ENCODE data around the gene E2F1. TPM values are rescaled to one million over a fixed set of nuclear protein-coding genes. Genes with fewer than 3 reads are reported as not detected.

The E2F1 gene
- total and polyA plus RNA-seq, 8 donors, result 2.3 to 24.9 (median 4.6) TPM

DNA sequence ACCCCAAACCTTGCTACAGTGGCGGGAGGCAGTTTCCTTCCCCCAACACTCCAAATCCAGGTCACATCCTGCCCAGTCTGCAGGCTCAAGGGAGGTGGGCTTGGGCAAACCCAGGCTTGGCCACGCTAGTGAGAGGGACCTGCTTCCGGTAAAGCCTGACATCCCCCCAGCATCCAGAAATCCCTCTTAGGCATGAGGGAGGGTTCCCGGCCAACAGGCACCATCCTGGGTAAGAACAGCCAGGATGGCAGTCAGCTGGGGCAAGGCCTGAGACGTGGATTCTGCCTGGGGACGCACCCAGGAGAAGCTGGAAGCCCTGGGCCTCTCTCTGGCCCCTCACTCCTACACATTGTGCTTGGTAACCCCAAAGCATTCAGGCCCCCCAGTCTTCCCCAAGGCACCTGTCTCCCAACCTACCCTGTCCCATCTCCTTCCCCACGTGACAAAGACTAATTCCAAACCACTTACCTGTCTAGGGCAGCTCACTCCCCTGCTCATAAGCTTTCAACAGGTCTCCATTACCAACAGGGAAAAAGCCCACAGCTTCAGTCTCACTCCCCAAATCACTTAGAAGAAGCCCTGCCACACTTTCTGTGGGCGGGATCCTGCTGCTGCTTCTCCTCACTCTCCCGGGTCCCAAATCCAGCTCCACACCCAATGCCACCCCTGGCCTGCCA, 22.0 kb downstream of the E2F1 start:
- Histone ChIP-seq H3K27ac (peak overlapping the region; percentile 87 to 96 (median 93)), H3K4me3 (peak overlapping the region; percentile 68 to 90 (median 77)), H3K9me3 (no peaks in the 10 kb centered on the region), H3K4me1 (peaks cover 27 to 64% (median 57%) of the 10 kb centered on the region in 4 donors), H3K36me3 (peaks cover 14 to 25% (median 21%) of the 10 kb centered on the region in 4 donors), H3K27me3 (no peaks in the 10 kb centered on the region)
- intact Hi-C loops (cut with DNase I; ENCODE audit: low total_unique reads), result no loop called here
- TF ChIP-seq POLR2AphosphoS5 (IDR thresholded peaks at IDR 0.05), result no peak
- no peak for TF ChIP-seq EP300 (IDR thresholded peaks at IDR 0.05)
- TF ChIP-seq, protein P1, sequence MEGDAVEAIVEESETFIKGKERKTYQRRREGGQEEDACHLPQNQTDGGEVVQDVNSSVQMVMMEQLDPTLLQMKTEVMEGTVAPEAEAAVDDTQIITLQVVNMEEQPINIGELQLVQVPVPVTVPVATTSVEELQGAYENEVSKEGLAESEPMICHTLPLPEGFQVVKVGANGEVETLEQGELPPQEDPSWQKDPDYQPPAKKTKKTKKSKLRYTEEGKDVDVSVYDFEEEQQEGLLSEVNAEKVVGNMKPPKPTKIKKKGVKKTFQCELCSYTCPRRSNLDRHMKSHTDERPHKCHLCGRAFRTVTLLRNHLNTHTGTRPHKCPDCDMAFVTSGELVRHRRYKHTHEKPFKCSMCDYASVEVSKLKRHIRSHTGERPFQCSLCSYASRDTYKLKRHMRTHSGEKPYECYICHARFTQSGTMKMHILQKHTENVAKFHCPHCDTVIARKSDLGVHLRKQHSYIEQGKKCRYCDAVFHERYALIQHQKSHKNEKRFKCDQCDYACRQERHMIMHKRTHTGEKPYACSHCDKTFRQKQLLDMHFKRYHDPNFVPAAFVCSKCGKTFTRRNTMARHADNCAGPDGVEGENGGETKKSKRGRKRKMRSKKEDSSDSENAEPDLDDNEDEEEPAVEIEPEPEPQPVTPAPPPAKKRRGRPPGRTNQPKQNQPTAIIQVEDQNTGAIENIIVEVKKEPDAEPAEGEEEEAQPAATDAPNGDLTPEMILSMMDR (IDR thresholded peaks at IDR 0.05), result no peak
- no peak for TF ChIP-seq POLR2A (IDR thresholded peaks at IDR 0.05)
- WGBS, 5 donors, result 40 to 53% (median 42%) methylated on average over 4 to 9 of the region's 9 CpGs
- no peak for DNase-seq

DNA sequence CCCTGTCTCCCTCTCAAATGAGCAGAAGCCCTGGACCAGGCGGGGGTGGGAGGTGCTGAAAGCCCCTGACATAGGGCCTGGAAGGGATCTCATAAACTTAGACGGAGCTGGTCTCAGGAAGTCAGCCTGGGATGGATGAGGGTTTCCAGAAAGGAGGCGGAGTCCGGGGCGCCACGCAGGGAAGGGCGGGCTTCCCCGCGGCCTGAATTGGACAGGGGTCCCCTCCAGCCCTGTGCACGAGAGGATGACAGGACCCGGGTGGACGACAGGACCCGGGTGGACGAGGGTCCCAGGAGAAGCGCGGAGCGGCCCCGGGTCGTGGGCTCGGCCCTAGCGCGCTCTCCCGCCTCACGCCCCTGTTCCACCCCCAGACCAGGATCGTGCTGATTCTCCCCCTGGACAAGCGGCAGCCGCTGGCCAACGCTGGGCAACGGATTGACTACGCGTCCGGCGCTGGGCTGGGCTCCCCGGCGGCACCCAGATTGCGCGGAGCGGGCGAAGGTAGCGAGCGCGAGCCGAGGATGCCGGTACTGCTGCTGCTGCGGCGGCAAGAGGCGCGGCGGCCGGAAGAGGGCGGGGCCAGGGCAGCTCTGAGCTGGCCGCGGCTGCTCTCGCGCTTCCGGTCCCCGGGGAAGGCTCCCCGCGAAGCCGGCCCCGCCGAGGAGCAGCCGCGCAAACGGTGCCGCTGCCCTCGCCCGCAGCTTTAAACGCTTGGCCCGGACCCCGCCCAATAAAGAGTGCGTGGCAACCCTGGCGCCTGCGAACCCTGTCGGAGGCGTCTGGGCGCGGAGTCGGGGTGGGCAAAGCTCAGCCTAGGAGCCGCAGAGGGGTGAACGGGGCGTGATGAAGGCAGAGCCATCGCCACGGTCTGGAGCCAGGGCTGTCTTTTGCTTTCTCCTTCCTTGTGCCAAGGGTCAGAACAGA, 22.8 kb downstream of the E2F1 start:
- TF ChIP-seq POLR2AphosphoS5 (IDR thresholded peaks at IDR 0.05) (peak in 2 of 3 donors; percentile 25 to 88), POLR2A (IDR thresholded peaks at IDR 0.05) (peak in 1 of 4 donors; percentile 14), EP300 (IDR thresholded peaks at IDR 0.05) (no peak)
- TF ChIP-seq, protein P1 (IDR thresholded peaks at IDR 0.05), result no peak
- intact Hi-C loops (cut with DNase I; ENCODE audit: low total_unique reads), result no loop called here
- peak; percentile 86 to 96 for DNase-seq
- 0 to 3% (median 1%) methylated on average over 22 to 84 of the region's 84 CpGs for WGBS, 5 donors
- peaks cover 27 to 58% (median 52%) of the 10 kb centered on the region in 4 donors for H3K4me1 ChIP-seq
- H3K27ac ChIP-seq, result peak overlapping the region; percentile 87 to 96 (median 93)
- no peaks in the 10 kb centered on the region for H3K27me3 ChIP-seq
- peaks cover 21 to 25% (median 22%) of the 10 kb centered on the region in 4 donors for H3K36me3 ChIP-seq
- H3K9me3 ChIP-seq, result no peaks in the 10 kb centered on the region
- peak overlapping the region; percentile 68 to 90 (median 77) for H3K4me3 ChIP-seq

- TF ChIP-seq POLR2A (IDR thresholded peaks at IDR 0.05), result no peak
- no peak for TF ChIP-seq EP300 (IDR thresholded peaks at IDR 0.05)
- TF ChIP-seq POLR2AphosphoS5 (IDR thresholded peaks at IDR 0.05), result no peak
- TF ChIP-seq, protein P1 (IDR thresholded peaks at IDR 0.05), result no peak
- Histone ChIP-seq H3K9me3 (no peaks in the 10 kb centered on the region), H3K27me3 (no peaks in the 10 kb centered on the region), H3K27ac (peak within 1 kb of the TSS; percentile 87 to 96 (median 93)), H3K4me1 (peaks cover 20 to 46% (median 40%) of the 10 kb centered on the region in 4 donors), H3K36me3 (peaks cover 27 to 35% (median 33%) of the 10 kb centered on the region in 4 donors), H3K4me3 (peak within 1 kb of the TSS; percentile 68 to 90 (median 77))
- DNase-seq, result peak in 1 of 2 donors; percentile 12
- WGBS, 5 donors, result 90 to 96% (median 95%) methylated on average over 8 to 10 of the region's 10 CpGs
- intact Hi-C loops (cut with DNase I; ENCODE audit: low total_unique reads), result no loop called here
Measured at GRCh38 chr20:33662172-33662571, 24.0 kb downstream of the E2F1 start, which contains the start of gene C20orf144. TSS of gene C20orf144 (plus strand) at chr20:33662327. CDS start at chr20:33662346, 19 bp downstream.

- Histone ChIP-seq H3K36me3 (peaks cover 27 to 48% (median 42%) of the 10 kb centered on the region in 4 donors), H3K27me3 (no peaks in the 10 kb centered on the region), H3K27ac (no peak overlapping the region), H3K9me3 (no peaks in the 10 kb centered on the region), H3K4me1 (peaks cover 9 to 34% (median 27%) of the 10 kb centered on the region in 4 donors), H3K4me3 (no peak overlapping the region)
- no peak for DNase-seq
- TF ChIP-seq POLR2AphosphoS5 (IDR thresholded peaks at IDR 0.05) (no peak), EP300 (IDR thresholded peaks at IDR 0.05) (no peak), POLR2A (IDR thresholded peaks at IDR 0.05) (no peak)
- TF ChIP-seq, protein P1 (IDR thresholded peaks at IDR 0.05), result no peak
- intact Hi-C loops (cut with DNase I; ENCODE audit: low total_unique reads), result no loop called here
- WGBS, 5 donors, result 76 to 92% (median 88%) methylated on average over 7 of the region's 7 CpGs
Measured at GRCh38 chr20:33660685-33661058, 25.5 kb downstream of the E2F1 start.

Measured in stomach (tissue), 9 donors.